HuH-7.5 (cell line): ENCODE measurements around the gene CTSK.
"Not testable (repeated sequence)": the region's sequence is repeated elsewhere in the genome, so short reads cannot be mapped to it uniquely, and the experiment has no call there.

Experiments
- DNase-seq: peaks from one replicate; pipeline ENCODE4 v3.0.0; 2011; ENCODE audit warnings: low spot score

Gene CTSK

DNA sequence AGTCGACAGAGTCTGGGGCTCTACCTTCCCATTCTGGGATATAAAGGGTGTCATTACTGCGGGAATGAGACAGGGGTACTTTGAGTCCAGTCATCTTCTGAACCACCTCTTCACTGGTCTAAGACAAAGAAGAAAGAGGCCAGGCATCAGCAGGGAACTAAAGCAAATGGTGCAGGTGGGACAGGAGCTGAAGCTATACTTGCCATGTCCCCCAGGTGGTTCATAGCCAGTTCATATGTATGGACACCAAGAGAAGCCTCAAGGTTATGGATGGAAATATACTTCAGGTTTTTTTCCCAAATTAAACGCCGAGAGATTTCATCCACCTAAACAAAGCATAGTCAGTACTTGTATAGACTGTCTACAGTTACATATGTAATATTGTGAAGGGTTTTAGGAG is 2.2 kb downstream of the CTSK start:
- DNase-seq = no peak

DNA sequence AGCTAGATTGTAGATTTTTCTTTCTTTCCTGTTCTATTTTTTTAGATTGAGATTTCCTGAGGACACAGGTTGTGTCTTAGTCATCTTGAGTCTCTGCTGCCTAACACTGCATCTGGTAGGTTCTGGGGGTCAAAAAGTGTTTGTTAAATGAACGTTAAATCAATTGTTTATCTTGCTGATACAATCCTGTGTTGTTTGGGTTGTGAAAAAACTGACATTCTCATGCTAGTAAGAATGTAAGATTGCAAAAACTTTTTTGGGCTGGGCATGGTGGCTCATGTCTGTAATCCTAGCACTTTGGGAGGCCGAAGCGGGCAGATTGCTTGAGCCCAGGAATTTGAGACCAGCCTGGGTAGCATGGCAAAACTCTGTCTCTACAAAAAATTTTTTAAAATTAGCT is 3.4 kb downstream of the CTSK start:
- DNase-seq = no peak

DNA sequence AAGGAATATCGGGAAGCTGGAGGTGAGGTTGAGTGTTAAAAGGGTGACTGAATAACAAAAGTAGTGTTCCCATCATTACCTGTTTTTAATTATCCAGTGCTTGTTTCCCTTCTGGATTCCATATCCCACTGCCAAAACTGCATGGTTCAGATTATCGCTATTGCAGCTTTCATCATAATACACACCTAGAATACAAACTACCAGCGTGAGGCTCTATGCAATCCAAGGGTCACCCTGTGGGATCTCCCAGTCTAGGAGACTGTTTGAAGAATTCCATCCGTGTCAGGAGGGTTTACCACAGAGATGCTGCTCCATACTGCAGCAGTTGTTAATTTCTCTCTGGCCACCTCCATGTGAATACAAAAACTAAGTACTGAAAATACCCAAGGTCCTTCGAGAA is 9.0 kb downstream of the CTSK start:
- DNase-seq = no peak

DNA sequence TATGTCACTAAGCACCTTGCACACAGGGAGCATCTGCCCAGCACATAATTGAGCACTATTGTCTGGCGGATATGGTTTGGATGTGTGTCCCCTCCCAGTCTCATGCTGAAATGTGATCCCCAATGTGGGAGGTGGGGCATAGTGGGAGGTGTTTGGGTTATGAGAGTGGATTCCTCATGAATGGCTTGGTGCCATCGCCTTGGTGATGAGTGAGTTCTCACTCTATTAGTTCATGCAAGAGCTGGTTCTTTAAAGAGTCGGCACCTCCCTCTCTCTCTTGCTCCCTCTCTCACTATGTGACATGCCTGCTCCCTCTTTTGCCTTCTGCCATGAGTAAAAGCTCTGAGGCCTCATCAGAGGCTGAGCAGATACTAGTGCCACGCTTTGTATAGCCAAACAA is 9.5 kb downstream of the CTSK start:
- no peak for DNase-seq

DNA sequence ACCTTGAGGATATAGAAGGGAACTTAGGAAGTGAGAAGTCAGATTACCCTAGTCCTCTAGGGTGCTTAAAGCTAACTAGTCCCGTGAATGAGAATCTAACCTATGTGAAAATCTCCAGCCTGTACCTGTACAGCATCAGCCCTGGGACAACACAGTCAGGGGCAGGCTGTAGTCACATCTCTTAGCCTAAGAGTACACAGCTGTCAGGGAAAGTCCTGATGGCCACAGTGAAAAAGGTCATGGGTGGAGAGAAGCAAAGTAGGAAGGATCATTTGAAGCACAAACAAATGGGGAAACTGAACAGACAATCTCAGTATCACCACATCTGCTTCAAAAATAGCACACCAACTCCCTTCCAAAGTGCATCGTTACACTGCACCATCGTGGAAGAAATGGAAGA is 11.7 kb downstream of the CTSK start:
- DNase-seq = no peak

DNA sequence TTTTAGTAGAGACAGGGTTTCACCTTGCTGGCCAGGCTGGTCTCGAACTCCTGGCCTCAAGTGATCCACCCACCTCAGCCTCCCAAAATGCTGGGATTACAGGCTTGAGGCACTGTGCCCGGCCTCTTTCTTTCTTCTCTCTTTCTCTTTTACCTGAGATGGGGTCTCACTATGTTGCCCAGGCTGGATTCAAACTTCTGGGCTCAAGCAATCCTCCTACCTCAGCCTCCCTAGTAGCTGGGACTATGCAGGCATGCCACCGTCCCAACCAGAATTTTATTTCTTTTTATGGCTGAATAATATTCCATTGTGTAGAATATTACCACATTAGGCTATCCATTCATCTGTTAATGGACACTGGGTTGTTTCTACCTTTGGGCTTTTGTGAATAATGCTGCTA is 14.3 kb downstream of the CTSK start:
- not testable (repeated sequence) for DNase-seq

DNA sequence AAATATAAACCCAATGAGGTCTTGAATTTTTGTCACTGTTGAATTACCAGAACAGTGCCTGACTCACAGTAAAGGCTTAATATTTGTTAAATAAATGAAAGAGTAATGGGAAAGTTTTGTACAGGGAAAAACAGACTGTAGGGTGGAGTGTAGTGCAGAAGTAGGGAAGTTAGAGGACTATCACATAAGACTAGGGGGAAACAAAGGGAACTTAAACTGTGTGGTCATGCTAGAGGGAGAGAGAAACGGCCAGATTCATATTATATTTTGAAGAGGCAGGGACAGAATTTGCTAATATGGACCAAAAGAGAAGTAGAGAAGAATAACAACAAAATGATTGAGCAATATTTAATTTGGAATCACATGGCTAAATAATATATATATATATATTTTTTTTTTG is 14.8 kb downstream of the CTSK start:
- no peak for DNase-seq

DNA sequence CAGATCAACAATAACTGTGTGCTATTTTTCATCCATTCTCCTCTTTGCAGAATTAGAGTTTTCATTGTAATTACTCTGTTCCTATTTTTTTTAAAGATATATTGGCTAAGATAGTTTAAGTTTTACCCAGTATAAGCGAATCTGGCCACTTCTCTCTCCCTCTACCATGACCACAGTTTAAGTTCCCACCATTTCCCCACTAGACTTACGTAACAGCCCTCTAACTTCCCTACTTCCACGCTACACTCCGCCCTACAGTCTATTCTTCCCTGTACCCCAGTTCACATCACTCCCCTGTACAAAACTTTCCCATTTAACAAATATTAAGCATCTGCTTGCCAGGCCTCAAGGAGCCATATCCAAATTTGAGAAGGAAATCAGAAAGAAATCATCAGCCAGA is 16.5 kb downstream of the CTSK start:
- DNase-seq = no peak

DNA sequence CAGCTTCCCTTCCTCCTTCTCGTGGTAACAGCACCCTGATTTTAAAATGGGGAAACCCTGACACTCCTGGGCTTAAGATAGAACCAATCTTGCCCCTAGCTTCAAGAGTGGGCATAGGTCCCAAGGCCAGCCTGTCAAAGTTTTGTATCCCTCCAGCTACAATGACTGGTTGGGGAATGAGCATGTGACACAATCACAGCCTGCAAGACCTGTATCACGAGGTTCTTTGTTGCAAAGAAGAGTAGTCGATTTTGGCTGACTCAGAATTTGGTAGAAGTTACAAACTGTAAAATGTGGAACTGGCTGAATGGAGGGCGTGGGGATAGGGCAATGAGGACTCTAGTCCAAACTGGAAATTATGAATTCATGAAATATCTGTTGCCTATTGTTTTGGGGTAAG is 18.7 kb downstream of the CTSK start:
- DNase-seq = no peak

DNA sequence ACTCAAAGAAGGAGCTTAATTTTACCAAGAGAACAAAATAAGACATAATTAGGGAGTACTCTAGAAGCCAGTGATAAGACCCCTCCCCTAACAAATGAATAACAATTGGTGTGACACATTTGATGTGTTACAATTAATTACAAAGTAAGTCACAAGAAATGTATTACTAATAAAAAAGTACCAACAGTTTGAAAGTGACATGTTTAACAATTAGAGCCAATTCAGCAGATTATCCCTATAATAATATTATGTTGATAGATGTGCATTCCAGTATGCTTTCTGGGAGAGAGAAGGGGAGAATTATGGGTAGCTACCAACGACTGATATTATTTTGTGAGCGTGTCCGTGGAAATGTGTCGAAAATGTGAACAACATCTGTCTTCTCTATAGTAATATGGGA is 19.1 kb downstream of the CTSK start:
- DNase-seq = no peak

DNA sequence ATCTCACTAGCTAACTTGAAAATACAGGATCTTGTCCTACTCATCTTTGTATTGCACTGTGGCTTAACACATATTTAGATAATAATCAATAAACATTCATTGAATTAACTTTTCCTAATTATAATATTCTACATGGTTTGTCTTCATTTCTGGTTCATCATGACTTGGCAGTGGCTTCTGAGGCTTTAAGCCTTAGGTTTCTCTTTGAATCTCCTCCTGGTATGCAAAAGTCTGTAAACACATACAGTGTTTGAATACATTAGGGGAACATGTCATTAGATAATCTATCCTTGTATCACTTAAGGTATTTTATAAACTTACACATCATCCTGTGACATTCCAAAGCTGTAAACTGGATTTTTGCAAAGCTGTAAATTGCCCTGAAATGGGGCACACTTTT is 20.6 kb downstream of the CTSK start:
- DNase-seq = no peak

DNA sequence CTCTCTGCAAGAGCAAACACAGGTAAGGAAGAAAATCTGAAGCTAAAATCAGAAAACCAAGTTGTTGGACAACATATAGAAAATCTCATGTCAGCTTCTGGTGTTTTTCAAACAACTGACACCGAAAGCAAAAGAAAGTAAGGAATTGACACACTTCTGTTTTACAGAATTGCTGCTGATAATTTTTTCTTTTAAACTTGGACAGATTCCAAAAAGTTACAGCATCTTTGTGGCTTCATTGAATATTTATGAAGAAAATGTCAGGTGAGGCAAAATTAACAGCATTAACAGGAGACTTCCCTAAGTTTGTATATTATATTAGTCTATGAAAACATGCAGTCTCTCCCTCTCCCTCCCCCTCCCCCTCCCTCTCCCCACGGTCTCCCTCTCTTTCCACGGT is 27.6 kb downstream of the CTSK start:
- no peak for DNase-seq

DNA sequence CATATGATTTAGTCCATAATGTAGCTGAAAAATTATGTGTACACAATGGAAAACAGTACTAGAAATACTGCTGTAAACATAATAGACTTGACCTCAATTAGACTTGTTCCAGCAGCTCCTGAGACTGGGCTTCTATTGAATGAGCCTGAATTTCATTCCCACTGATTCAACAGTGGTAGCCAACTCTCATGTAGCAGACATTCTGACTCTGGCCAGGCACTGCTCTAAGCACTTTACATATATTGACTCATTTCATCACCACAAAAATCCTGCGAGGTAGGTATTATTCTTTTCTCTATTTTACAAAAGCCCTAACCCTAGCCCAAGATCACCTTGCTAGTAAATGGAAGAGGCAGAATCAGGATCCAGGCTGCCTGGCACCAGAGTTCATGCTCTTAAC is 29.7 kb downstream of the CTSK start:
- DNase-seq = no peak

DNA sequence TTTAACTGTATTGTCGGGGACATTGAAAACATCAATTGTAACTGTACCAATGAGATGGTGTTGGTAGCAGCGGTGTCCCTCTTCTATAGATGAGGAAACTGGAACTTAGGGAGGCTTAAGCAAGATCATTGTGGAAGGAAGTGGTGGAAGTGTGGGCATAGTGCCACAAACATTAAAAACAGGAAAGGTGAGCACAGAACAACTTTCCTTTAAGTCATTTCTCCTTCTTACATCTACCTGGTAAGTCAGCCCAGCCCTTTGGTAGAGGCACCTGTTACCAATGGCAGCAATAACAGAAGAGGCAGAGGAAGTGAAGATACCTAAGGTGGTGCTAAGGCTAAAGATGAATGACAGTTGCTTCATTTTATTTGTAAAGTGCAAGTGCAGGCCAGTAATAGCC is 30.5 kb downstream of the CTSK start:
- no peak for DNase-seq

DNA sequence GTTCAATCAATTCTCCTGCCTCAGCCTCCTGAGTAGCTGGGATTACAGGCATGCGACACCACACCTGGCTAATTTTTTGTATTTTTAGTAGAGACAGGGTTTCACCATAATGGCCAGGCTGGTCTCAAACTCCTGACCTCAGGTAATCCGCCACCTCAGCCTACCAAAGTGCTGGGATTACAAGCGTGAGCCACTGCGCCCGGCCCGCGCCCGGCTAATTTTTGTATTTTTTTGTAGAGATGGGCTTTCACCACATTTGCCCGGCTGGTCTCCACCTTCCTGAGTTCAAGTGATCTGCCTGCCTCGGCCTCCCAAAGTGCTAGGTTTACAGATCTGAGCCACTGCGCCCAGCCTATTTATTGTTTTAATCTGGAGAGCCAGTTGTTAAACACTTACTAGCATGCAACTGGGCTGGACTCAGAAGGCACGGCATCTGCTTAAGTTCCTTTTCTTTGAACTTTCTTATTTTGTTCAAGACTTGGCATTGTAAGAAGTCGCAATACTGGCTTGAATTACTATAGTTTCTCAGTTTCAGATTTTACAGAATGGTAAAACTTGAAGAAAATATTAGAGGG is 32.0 kb downstream of the CTSK start:
- DNase-seq = not testable (repeated sequence)

DNA sequence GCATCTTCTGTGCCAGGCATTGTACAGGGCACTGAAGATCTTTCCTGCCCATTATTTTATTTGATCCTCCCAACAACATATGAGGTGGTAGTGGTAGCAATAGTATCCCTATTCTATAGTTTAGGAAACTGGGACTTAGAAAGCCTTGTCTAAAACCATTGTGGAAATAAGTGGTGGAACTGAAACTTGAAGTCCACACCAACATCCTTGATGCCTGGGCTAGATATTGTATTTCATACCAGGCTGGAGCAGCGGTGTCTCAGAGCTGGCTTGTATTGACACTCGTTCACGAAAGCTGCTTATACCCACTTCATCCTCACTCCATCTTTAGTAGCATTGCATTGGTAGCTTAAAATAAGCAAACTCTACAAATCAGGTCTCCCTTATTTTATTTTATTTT is 32.8 kb downstream of the CTSK start:
- DNase-seq = no peak

DNA sequence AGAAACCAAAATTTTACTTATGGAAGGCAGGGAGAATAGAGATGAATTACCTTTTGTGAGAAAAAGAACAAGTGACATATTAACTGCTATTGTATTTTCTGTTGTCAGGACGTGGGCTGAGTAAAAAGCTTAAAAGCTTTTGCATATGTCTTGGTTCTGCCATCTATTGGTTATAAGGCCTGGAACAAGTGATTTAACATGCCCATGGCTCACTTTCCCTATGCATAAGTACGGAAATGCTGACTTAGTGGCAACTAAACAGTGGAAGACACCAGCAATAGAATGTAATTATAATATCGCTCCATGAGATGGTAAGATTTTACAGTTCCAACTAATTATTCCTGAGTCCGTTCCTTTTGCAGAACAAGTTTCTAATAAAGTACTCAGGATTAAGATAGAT is 35.7 kb downstream of the CTSK start:
- DNase-seq = no peak

DNA sequence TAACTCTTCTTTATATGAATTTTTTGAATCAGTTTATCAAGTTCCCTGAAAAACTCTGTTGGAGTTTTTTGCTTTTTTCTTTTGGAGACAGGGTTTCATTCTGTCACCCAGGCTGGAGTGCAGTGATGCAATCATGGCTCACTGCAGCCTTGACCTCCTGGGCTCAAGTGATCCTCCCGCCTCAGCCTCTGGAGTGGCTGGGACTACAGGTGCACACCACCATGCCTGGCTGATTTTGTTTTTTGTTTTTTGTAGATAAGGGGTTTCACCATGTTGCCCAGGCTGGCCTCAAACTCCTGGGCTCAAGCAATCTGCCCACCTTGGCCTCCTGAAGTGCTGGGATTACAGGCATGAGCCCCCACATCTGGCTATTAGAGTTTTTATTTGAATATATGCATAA is 40.4 kb downstream of the CTSK start:
- not testable (repeated sequence) for DNase-seq

DNA sequence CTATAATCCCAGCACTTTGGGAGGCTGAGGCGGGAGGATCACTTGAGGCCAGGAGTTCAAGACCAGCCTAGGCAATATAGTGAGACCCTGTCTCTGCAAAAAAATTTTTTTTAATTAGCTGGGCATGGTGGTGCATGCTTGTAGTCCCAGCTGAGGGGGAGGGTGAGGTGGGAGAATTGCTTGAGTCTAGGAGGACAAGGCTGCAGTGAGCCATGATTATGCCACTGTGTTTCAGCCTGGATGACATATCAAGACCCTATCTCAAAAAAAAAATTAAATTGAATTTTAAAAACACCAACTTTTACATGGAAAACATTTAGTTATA is 42.1 kb downstream of the CTSK start:
- DNase-seq = not testable (repeated sequence)

DNA sequence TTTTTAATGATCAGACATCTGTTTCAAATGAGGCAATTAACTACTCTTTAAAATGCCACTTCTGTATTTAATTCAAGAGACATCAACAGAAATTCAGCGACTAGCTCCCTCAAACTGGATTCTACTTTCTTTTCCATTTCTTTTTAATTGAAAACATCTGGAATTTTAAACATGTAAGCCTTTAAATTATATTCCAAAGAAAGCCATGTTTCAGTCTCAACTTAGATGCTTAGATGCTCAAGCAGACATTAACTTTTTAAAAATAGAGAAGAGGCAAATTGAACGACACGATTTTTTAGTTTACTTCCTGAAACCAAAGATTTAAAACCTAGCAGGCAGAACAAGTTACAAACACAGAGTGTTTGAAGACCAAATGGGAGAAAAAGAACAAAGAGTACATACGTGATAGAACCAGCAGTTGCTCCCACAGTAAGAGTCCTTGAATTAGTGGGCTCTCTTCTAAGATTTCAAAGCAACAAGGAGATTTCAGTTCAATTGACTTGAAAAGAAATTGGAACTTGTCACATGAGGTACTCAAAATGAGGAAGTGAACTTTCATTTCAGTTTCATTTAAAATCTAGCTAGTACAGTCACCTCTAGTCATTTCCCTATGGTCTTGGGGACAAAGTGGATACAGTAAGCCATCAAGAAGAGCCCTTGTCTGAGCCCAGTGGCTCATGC is 42.6 kb downstream of the CTSK start, which contains the start of gene CTSS:
CTSS (minus strand) TSS at position 483 of the 681 bp plus-strand sequence. CDS start 1,015 bp downstream, outside the sequence.
- no peak for DNase-seq

DNA sequence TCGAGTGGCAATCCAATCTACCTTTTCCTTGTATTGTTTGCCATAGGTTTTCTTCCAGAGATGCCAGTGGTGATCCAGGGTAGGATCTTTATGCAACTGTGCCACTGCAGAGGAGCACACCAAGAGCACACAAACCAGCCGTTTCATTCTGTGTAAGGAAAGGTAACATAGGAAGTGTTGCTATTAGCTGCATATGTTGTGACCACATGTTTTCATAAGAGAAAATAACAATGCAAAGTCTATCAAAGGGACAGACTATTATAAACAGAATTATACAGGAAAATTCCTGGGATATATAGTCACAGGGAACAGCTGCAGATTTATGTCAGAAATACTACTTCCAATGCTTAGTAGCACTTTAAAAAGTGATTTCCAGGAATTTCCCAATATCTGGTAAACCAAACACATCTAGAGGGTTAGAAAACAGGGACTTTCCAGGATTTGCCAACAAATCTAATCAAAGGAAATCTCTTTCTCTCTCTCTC is 43.4 kb downstream of the CTSK start:
- DNase-seq = no peak

DNA sequence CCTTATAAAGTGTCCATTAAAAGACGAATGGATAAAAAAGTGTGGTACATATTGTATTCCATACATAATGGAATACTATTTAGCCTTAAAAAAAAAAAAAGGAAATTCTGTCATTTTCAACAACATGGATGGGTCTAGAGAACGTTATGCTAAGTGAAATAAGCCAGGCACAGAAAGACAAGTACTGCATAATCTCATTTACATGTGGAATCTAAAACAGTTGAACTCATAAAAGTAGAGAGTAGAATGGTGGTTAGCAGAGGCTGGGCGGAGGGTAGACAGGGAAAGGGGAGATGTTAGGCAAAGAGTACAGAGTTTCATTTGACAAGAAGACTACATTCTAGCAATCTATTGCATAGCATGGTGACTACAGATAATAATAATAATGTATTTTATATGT is 45.0 kb downstream of the CTSK start:
- DNase-seq = no peak

DNA sequence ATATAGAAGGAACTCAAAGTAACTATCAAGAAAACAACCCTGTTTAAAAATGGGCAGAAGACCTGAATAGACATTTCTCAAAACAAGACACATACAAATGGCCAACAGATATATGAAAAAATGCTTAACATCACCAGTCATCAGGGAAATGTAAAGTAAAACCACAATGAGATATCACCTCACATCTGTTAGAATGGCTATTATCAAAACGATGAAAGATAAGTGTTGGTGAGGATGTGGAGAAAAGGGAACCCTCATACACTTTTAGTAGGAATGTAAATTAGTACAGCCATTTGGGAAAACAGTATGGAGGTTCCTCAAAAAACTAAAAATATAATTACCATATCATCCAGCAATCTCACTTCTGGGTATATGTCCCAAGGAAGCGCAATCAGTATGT is 45.5 kb downstream of the CTSK start:
- DNase-seq = no peak

DNA sequence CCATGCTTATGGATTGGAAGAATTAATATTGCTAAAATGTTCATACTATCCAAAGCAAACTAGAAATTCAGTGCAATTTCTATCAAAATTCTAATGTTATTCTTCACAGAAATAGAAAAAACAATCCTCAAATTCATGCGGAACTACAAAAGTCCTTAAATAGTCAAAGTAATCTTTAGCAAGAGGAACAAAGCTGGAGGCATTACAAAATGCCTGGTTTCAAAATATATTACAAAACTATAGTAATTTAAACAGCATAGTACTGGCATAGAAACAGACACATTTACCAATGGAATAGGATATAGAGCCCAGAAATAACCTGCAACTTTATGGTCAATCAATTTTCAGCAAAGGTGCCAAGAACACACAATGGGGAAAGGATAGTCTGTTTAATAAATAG is 46.3 kb downstream of the CTSK start:
- DNase-seq = no peak
